Neural crest cell (in vitro differentiated cells): ENCODE data around the gene PHKG2. TPM values are rescaled to one million over a fixed set of nuclear protein-coding genes. Genes with fewer than 3 reads are reported as not detected.

Source experiments
- DNase-seq: peaks from one replicate; pipeline ENCODE4 v3.0.0; 2021; ENCODE audit warnings: low read depth, mixed read lengths, low spot score
- H3K27ac Mint-ChIP-seq: one replicate; pipeline ENCODE4 v1.8.0; 2021; ENCODE audit warnings: mild to moderate bottlenecking, mixed read lengths; ENCODE audit not compliant: unreplicated experiment
- H3K27me3 Mint-ChIP-seq: 2 replicates; pipeline ENCODE4 v1.8.0; 2021; ENCODE audit warnings: low read depth, mild to moderate bottlenecking, mixed read lengths
- H3K36me3 Mint-ChIP-seq: 2 replicates; pipeline ENCODE4 v1.8.0; 2021; ENCODE audit warnings: low read depth, mild to moderate bottlenecking, mixed read lengths
- H3K4me1 Mint-ChIP-seq: 2 replicates; pipeline ENCODE4 v1.8.0; 2021; ENCODE audit warnings: mixed read lengths
- H3K4me3 Mint-ChIP-seq: one replicate; pipeline ENCODE4 v1.8.0; 2021; ENCODE audit warnings: mild to moderate bottlenecking, mixed read lengths
- H3K9me3 Mint-ChIP-seq: 2 replicates; pipeline ENCODE4 v1.8.0; 2021; ENCODE audit warnings: mixed read lengths
- total RNA-seq: library from RNA; stranded (reverse); gene quantifications from 2 replicates; pipeline ENCODE4 v1.2.1, GENCODE V29; 2021
- TF ChIP-seq, protein P1 (sequence below): fragments of 200-600 bp; sonication (generic); conservative IDR thresholded peaks from 2 replicates; pipeline ENCODE4 v1.5.0; 2021; ENCODE audit warnings: antibody characterized with exemption, mild to moderate bottlenecking

The PHKG2 gene
- total RNA-seq, 1 donor from 2014 or later, result 39.2 TPM

GRCh38 chr16:30779596-30779995 is 31.4 kb downstream of the PHKG2 start:
- no peak for DNase-seq
- peak overlapping the region; percentile 85 for H3K4me3 Mint-ChIP-seq
- H3K36me3 Mint-ChIP-seq, result peaks cover 9% of the 10 kb centered on the region
- H3K27ac Mint-ChIP-seq, result peak overlapping the region; percentile 50
- TF ChIP-seq, protein P1, sequence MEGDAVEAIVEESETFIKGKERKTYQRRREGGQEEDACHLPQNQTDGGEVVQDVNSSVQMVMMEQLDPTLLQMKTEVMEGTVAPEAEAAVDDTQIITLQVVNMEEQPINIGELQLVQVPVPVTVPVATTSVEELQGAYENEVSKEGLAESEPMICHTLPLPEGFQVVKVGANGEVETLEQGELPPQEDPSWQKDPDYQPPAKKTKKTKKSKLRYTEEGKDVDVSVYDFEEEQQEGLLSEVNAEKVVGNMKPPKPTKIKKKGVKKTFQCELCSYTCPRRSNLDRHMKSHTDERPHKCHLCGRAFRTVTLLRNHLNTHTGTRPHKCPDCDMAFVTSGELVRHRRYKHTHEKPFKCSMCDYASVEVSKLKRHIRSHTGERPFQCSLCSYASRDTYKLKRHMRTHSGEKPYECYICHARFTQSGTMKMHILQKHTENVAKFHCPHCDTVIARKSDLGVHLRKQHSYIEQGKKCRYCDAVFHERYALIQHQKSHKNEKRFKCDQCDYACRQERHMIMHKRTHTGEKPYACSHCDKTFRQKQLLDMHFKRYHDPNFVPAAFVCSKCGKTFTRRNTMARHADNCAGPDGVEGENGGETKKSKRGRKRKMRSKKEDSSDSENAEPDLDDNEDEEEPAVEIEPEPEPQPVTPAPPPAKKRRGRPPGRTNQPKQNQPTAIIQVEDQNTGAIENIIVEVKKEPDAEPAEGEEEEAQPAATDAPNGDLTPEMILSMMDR, result no peak
- no peaks in the 10 kb centered on the region for H3K9me3 Mint-ChIP-seq
- peaks cover 27% of the 10 kb centered on the region for H3K4me1 Mint-ChIP-seq
- peaks cover 16% of the 10 kb centered on the region for H3K27me3 Mint-ChIP-seq

DNA sequence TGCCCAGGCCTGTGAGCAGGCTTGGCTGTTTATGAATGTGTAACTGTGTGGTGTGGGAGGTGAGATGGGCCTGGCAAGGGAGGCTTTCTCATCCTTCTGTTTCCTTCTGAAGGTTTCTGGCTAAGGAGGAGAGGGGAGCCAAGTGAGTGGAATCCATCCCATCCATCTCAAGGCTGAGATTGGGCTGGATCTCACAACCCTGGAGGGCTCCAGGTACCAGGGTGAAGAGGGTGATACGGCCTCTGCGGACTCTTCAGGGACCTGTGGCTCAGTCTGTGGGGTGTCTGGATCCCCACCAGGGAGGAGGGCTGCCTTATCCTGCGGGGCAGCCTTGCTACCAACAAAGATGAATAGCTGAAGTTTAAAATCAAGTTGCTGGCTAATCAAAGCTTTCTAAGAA is 31.8 kb downstream of the PHKG2 start:
- TF ChIP-seq, protein P1, result no peak
- Mint-ChIP-seq H3K27me3 (peaks cover 16% of the 10 kb centered on the region), H3K4me3 (peak overlapping the region; percentile 85), H3K9me3 (no peaks in the 10 kb centered on the region), H3K4me1 (peaks cover 23% of the 10 kb centered on the region), H3K27ac (peak overlapping the region; percentile 50), H3K36me3 (peaks cover 9% of the 10 kb centered on the region)
- no peak for DNase-seq

GRCh38 chr16:30780549-30780948 is 32.3 kb downstream of the PHKG2 start:
- TF ChIP-seq, protein P1, result no peak
- peak overlapping the region; percentile 85 for H3K4me3 Mint-ChIP-seq
- H3K27me3 Mint-ChIP-seq, result peaks cover 13% of the 10 kb centered on the region
- peaks cover 9% of the 10 kb centered on the region for H3K36me3 Mint-ChIP-seq
- no peak for DNase-seq
- H3K27ac Mint-ChIP-seq, result no peak overlapping the region
- H3K9me3 Mint-ChIP-seq, result no peaks in the 10 kb centered on the region
- peaks cover 18% of the 10 kb centered on the region for H3K4me1 Mint-ChIP-seq

- TF ChIP-seq, protein P1, result no peak
- peaks cover 8% of the 10 kb centered on the region for H3K27me3 Mint-ChIP-seq
- peaks cover 20% of the 10 kb centered on the region for H3K4me1 Mint-ChIP-seq
- no peaks in the 10 kb centered on the region for H3K9me3 Mint-ChIP-seq
- H3K4me3 Mint-ChIP-seq, result peak overlapping the region; percentile 44
- H3K36me3 Mint-ChIP-seq, result peaks cover 9% of the 10 kb centered on the region
- no peak overlapping the region for H3K27ac Mint-ChIP-seq
- DNase-seq, result no peak
Observed at GRCh38 chr16:30782486-30783279, 34.5 kb downstream of the PHKG2 start.

GRCh38 chr16:30783280-30784109 is 35.3 kb downstream of the PHKG2 start:
- Mint-ChIP-seq H3K27me3 (peaks cover 6% of the 10 kb centered on the region), H3K27ac (no peak overlapping the region), H3K36me3 (peaks cover 7% of the 10 kb centered on the region), H3K4me1 (peaks cover 22% of the 10 kb centered on the region), H3K9me3 (no peaks in the 10 kb centered on the region), H3K4me3 (peak overlapping the region; percentile 49)
- no peak for DNase-seq
- TF ChIP-seq, protein P1, result no peak
